ENCODE measurements around the gene ARFGEF3.
"Not testable (repeated sequence)": the region's sequence is repeated elsewhere in the genome, so short reads cannot be mapped to it uniquely, and the experiment has no call there.

ARFGEF3 gene

DNA sequence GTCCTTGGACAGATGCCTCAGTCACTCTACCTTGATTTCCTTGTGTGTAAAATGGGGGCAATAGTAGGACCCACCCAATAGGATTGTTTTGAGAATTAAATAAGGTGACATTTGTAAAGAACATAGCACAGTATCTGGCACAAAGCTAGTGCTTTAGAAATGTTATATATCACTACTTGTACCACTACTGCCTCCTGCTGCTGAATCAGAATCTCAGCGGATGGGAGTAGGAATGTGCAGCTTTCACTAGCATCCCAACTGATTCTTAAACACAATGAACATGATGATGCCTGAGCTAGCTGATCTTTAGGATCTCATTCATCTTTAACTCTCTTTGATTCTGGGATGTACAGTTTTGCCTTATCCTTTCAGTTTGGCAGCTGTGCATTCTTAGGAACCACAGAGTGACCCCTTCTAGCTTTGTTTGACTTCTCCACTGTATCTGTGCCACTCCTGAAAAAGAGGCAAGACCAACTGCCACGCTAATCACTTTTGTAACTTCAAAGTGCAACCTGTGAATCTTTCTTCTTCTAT is 49.4 kb downstream of the ARFGEF3 start:
- in situ Hi-C loops (cut with MboI; ENCODE audit: low sequenced_read_pairs): no loop called here

GRCh38 chr6:138211601-138212000 is 49.9 kb downstream of the ARFGEF3 start:
- in situ Hi-C loops (cut with MboI; ENCODE audit: low sequenced_read_pairs): no loop called here

DNA sequence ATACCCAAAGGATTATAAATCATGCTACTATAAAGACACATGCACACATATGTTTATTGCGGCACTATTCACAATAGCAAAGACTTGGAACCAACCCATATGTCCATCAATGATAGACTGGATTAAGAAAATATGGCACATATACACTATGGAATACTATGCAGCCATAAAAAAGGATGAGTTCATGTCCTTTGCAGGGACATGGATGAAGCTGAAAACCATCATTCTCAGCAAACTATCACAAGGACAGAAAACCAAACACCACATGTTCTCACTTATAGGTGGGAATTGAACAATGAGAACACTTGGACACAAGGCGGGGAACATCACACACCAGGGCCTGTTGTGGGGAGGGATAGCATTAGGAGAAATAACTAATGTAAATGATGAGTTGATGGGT is 50.8 kb downstream of the ARFGEF3 start:
- in situ Hi-C loops (cut with MboI; ENCODE audit: low sequenced_read_pairs): not testable (repeated sequence)

DNA sequence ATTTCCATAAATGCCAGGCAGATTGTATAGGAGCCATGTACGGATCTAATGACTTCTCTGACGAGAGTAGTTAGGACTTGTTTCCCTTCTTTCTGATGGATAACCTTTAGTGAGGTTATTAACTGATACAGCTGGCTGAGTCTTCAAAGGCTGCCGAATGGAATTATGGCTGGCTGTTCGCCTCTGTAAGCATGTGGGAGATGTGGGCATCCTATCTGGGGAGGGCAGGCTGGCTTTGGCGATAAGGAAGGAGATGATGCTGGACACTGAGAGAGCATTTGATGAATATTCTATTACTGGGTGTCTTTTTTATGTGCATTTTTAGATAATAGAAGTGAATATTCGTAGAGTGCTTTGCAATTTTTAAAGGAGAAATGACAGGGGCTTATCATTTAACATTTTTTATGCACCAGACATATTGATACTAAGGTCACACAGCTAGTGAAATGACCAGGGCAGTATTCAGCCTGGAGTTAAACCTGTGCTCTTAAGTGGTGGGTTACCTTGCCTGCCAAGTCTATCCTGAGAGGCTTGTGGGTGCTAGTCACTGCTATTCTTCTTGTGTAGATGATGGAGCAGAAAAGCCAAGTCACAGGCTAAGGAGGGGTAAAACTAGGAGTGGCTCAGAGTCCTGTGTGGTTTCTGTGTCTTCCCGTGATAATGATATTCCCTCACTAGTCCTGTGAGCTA is 53.5 kb downstream of the ARFGEF3 start:
- in situ Hi-C loops (cut with MboI; ENCODE audit: low sequenced_read_pairs): no loop called here

- in situ Hi-C loops (cut with MboI; ENCODE audit: low sequenced_read_pairs): no loop called here
Measured at GRCh38 chr6:138218449-138218848, 56.7 kb downstream of the ARFGEF3 start, which contains the start of gene PBOV1. TSS of gene PBOV1 (minus strand) at chr6:138218491. CDS start at chr6:138218395, 96 bp downstream.

DNA sequence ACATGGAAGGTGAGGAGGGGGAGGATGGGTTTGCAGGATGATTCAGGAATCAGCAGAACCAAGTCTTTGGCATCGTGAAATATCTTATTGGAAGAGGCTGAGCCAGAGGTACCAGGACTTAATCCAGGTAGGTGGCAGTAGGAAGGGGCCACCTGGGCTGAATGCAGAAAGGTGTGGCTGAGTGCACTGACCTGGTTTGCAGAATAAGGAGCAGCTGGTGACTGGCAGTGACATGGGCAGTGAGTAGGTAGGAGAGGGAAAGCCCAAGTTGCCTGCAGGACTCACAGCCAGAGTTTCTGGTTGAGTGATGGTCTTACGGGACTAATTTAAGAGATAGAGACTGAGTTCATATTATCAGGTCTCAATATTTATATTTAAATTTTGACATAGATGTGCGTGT is 57.7 kb downstream of the ARFGEF3 start:
- in situ Hi-C loops (cut with MboI; ENCODE audit: low sequenced_read_pairs): no loop called here

DNA sequence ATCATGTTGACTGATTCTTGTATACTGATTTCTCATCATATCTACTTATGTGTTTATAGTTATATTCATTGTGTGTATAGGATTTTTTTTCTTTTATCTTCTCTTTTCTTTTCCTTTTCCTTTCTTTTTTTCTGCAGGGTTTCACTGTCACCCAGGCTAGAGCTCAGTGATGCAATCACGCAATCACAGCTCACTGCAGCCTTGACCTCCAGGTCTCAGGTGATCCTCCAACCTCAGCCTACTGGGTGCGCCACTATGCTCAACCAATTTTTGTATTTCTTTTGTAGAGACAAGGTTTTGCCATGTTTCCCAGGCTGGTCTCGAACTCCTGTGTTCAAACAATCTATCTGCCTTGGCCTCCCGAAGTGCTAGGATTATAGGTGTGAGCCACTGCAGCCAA is 58.2 kb downstream of the ARFGEF3 start:
- in situ Hi-C loops (cut with MboI; ENCODE audit: low sequenced_read_pairs): no loop called here

- in situ Hi-C loops (cut with MboI; ENCODE audit: low sequenced_read_pairs): no loop called here
Measured at GRCh38 chr6:138222901-138223546, 61.3 kb downstream of the ARFGEF3 start.

GRCh38 chr6:138225953-138226352 is 64.2 kb downstream of the ARFGEF3 start:
- in situ Hi-C loops (cut with MboI; ENCODE audit: low sequenced_read_pairs): no loop called here

DNA sequence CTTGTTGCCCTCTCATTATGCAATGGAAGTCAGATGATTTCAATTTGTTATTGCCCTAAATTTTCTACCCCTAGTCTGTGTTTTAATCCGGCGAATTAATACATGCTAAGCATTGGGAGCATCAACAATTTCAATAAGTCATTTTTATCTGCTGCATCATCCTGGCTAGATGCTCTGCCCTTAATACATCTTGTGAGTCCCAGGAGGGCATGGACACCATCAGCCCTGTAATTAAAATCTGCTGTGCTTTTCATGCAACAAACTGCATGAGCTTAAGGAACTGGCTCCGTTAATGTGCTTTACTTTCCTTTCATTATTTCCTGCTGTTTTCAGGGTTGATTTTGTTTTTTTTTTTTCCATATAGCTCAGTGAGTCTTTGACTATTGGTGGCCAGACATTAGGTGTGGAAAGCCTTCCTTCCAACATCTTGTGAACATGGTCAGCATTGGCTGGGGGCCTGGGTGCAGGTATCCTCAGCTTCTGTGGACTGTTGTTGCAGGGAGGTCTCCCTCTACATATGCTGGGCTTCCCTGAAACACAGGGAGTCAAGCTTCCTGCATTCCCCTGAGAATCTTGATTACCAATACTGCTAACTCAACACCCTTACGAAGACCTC is 65.1 kb downstream of the ARFGEF3 start:
- in situ Hi-C loops (cut with MboI; ENCODE audit: low sequenced_read_pairs): no loop called here

DNA sequence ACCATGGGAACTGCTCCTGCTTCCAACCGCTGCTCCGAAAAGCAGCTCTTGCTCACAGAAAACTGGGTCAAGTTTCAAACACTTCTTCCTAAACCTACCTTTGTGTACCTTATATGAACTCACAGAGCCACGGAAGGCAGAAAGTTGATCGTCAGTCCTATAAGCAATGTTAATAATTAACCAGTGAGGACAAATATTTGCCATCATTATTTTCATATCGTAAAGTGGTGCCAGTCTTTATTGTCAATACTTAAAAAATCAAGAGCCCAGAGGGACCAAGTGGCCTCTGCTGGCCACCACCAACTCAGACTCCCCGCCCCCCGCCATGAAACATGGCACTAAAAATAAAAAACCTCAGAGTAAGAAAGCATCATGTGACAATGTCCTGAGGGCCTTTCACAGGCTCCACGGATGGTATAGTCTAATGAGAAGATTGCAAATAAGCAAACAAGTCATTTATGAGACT is 65.6 kb downstream of the ARFGEF3 start:
- in situ Hi-C loops (cut with MboI; ENCODE audit: low sequenced_read_pairs): no loop called here

DNA sequence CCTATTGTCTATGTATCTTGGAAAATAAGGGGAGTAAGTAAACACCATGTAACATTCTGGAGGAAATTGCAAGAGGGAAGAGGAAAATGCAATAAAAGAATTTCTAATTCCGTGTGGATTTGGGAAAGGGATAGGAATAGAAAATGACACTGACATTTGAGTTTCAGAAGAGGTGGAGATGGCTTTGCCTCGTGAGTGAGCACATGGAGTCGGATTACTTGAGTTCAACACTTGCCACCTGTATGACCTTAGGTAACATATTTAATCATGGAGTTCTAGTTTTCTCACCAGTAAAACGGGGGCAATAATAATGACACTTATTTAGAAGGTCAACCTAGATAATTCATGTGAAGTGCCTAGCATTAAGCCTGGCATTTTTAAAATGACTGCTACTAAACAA is 67.3 kb downstream of the ARFGEF3 start:
- in situ Hi-C loops (cut with MboI; ENCODE audit: low sequenced_read_pairs): no loop called here

DNA sequence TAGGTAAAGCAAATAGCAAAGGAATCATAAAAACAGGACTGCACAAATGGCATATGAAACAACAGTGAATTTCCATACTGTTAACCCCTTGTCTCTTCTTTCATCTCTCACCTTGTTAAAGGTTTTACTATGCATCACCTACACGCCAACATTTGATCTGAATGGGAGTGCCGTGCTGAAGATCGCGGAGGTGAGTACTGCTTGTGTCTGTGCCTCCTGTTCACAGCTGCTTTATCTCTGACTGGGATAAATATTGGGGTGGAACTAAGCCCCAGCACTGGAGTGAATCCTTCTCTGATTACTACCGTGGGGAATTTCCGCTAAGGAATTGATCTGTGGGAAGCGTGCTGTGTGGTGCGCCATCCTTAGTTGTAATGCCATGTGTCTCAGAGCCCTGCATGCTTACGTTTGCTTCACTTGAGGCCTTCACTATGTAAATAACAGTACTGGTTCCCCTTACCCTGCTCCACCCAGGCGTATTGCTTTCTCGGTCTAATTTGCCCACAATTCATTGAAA is 68.0 kb downstream of the ARFGEF3 start:
- in situ Hi-C loops (cut with MboI; ENCODE audit: low sequenced_read_pairs): no loop called here

GRCh38 chr6:138230221-138230620 is 68.5 kb downstream of the ARFGEF3 start:
- in situ Hi-C loops (cut with MboI; ENCODE audit: low sequenced_read_pairs): no loop called here

DNA sequence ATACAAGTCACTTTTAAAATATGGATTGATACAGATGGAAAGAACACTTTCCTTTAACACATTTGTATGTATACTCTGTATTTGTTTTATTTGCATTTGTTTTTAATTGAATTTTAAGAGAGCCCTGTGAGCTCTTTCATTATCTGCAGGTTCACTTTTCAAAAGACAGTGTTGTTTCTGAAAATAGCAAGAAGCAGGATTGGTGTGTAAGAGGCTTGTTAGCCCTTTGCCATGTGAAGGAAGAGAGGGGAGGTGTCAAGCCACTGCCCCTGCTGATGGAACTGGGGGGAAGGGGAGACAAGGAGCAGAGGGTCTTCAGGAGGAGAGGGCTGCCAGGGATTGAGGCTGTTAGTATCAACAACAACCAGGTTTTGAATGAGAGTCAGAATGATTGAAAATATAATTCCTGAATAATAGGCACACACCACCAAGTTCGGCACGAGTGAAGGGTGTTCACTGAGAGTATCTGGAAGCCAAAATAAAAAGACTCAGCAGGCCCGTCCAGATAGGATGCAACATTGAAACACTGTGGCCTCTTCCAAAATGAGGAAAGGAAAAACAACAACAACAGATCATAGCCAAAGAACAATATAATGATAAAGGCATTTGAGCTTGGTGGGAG is 69.1 kb downstream of the ARFGEF3 start:
- in situ Hi-C loops (cut with MboI; ENCODE audit: low sequenced_read_pairs): no loop called here

- in situ Hi-C loops (cut with MboI; ENCODE audit: low sequenced_read_pairs): no loop called here
Measured at GRCh38 chr6:138231381-138231886, 69.7 kb downstream of the ARFGEF3 start.

DNA sequence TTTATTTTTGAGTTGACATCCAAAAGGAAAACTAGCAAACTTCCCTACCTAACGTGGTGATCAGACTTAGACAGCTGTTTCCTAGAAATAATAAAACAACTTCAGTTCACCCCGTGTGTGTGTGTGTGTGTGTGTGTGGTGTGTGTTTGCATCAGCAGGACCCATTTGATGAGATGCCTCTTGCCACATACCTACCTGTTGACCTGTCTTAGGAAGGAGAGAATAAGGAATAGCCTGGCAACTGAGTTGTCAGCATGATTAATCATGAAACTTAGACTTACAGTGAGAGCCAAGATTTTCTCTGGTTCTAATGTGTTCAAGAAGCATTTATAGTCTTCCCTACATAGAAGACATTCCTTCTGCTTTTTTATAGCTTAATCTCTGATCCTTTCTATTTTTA is 72.6 kb downstream of the ARFGEF3 start:
- in situ Hi-C loops (cut with MboI; ENCODE audit: low sequenced_read_pairs): no loop called here

DNA sequence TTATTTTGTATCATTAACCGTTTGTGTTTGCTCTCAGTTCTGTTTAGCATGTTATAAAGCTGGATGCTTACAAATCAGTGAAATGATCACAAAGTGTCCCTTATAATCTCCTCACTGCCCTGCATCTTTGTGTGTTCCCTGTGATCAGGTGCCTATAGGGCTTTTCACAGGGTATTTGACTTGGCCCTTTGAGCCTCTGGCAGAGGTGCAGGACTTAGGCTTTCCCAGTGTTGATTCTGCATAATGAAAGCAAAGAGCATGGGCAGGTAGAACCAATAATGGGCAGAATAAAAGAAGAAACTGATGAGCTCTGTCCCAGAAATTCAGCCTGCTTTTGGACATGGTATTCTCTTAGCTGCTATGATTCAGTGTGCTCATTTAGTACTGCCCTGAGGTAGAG is 73.5 kb downstream of the ARFGEF3 start:
- in situ Hi-C loops (cut with MboI; ENCODE audit: low sequenced_read_pairs): no loop called here

DNA sequence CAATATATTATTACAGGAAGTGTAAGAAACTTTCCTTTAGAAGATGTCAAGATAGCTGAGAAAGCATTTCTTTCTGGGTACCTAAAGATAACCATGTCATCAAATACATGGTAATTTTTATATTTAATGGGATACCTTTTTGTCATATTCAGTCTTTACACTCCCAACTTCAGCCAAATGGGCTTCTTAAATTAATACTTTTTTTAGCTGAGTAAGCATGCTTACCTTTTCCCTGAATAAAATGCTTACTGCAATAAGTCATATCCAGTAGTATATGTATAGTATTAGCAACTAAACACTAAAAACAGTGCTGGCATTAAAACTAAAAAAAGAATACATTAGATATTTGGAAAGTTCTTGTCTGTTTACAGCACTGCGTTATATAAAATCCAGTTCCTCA is 74.0 kb downstream of the ARFGEF3 start:
- in situ Hi-C loops (cut with MboI; ENCODE audit: low sequenced_read_pairs): no loop called here

GRCh38 chr6:138237463-138237862 is 75.7 kb downstream of the ARFGEF3 start:
- in situ Hi-C loops (cut with MboI; ENCODE audit: low sequenced_read_pairs): no loop called here

DNA sequence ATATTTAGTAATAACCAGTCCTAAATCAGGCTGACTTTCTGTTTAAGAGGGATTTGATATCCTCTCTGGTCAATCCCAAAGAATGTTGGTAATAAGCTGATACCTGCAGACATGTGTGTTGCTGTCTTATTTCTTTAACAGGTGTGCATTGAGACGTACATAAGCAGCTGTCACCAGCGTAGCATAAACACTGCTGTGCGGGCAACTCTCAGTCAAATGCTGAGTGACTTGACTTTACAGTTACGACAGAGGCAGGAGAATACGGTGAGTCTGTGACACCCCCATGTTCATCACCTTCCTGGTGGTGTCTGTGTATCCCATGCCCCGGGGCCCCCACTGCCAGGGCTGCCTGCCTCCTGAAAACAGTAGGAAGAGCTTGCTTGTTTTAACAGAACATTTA is 76.6 kb downstream of the ARFGEF3 start:
- in situ Hi-C loops (cut with MboI; ENCODE audit: low sequenced_read_pairs): no loop called here

All from HL-60/S4 treated with retinoic acid at 250 ng/mL for 4 days and 3 days (cell line).